ENCODE measurements around the gene WNT3.

Gene WNT3

GRCh38 chr17:46833840-46834208 lies 15.3 kb upstream of the WNT3 start:
- DNase-seq: no peak

- DNase-seq: no peak
Measured at GRCh38 chr17:46832945-46833839, 14.7 kb upstream of the WNT3 start.

DNA sequence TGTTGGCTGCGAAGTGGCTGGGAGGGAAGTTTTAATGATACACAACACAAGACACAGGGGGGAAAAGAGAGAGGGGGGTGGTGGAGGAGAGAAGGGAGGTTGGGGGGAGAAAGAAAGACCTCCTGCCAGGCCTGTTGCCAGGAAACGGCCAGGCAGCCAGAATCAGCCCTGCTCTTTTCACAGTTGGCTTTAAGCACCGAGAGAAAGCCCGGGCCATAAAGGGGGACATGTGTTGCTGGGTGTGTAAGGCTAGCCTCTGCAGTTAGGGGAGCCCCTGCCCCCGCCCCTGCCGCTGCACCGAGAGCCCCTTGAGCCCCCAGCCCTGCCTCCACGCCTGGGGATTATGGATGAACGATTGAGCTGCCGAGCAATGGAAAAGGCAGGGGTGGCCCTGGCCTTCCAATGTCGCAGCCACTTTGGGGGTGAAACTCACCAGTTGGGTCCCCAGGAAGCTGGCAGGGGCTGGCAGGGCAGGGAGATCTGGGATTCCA lies 13.9 kb upstream of the WNT3 start:
- DNase-seq: no peak

DNA sequence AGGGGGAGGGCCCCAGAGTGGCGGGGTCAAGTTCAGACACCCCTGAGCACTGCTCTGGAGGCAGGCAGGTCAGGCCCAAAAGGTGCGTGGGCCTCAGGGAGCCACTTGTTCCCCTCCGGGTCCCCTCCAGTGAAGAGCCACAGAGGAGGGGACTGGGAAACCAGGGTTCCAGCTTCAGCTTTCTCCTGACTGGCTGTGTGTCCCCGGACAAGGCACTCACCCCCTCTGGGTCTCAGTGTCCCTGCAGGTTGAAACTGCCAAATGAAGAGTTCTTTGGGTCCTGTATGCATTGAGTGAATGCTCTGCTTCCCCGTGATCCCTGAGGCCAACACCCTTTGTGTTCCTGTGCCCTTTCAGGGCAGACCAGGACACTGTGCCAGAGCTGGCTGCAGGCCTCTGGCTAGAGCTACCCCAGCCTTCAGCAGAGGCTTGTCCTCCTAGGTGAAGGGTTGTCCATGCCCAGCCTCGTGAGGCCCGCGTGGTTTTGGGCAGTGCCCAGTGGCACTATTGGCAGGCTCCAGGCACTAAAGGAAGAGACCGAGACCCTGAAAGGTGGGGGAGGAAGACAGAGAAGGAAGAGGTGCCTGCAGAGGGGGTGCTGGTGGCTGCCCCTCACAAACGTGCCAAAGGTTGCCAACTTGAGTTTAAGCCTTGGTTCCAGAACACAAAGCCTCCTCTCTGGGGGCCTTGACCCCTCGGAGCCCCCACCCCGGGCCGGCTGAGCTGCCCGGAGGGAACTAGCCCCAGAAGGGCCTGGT lies 13.3 kb upstream of the WNT3 start:
- DNase-seq: no peak

GRCh38 chr17:46827274-46827673 lies 8.8 kb upstream of the WNT3 start:
- DNase-seq: no peak

- no peak for DNase-seq
Measured at GRCh38 chr17:46826116-46826515, 7.6 kb upstream of the WNT3 start.

- no peak for DNase-seq
Measured at GRCh38 chr17:46823657-46824056, 5.2 kb upstream of the WNT3 start.

GRCh38 chr17:46822388-46822921 lies 4.0 kb upstream of the WNT3 start:
- DNase-seq: no peak

- no peak for DNase-seq
Measured at GRCh38 chr17:46821482-46822387, 3.2 kb upstream of the WNT3 start.

- DNase-seq: no peak
Measured at GRCh38 chr17:46820592-46821450, 2.3 kb upstream of the WNT3 start.

DNA sequence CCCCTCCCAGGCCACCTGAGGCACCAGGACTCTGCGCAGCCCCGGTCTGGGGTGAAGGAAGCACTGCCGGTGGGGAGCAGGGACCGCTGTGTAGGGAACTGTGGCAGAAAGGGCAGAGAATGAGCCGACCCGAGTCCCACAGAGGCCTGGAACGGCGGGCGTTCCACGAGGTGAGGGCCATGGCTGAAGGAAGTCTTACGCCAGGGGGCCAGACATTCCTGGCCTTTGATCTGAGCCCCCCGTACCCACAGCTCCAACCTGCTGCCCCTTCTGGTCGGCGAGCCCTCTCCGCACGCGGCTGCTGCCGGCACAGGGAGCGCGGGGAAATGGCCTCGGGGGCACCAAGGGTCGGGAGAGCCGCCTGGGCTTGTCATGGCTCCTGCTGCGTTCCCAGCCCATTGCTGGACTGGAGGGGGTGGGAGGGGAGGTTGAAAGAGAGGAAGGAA lies 1.4 kb upstream of the WNT3 start:
- no peak for DNase-seq

- no peak for DNase-seq
Measured at GRCh38 chr17:46818929-46819859, 702 bp upstream of the WNT3 start.

- DNase-seq: no peak
Measured at GRCh38 chr17:46817901-46818209, 637 bp downstream of the WNT3 start.

DNA sequence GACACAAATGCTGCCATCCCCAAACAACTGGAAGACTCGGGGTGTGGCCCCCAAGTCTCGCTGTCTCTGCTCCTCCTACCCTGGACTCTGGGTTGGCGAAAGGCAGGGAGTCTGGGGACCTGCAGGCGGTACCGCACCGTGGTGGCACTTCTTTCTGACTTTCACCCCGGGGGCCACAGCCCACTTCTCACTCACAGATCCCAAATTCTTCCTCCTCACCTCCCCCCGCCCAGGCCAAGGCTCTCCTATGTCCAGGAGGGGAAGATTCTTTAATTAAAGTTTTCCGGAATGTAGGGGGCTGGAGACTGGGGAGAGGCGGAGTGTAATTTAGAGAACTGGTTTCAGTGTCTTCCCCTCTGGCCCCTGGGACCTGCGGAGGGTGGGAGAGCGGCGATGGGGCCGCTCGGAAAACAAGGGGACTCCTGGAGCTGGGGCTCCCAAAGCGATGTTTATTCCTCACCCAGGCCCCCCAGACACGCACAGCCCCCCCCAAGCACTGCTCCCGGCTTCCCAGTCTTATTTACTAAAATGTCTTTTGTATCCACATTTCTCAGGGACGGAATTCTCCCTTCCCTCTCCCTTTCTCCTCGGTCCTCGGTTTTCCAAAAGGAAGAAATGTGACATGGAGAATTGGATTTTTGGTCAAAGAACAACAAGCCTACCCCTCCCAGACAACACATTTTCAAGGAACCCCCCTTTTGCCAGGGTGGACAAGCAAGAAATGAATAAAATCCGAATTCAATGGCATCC lies 1.2 kb downstream of the WNT3 start:
- DNase-seq: no peak

GRCh38 chr17:46815474-46816353 lies 2.8 kb downstream of the WNT3 start:
- DNase-seq: no peak

- DNase-seq: no peak
Measured at GRCh38 chr17:46814446-46814845, 4.0 kb downstream of the WNT3 start.

DNA sequence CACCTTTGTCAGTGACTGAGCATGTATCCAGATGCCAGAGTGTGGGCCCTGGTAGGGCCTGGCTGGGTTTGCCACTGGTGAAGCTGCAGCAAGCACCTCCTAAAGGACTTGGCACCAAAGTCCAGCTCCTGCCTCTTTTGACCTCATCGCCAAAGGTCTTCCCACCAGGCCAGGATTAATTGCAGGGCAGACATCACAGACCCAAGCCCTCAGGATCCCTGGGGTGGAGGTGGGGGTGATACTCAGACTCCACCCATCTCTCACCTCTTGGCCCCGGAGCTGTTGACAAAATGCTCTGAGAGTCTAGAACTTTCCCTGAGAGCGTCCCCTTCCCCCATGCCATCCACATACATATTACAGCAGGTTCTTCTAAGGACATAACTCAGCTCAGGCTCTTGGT lies 4.6 kb downstream of the WNT3 start:
- DNase-seq: no peak

- DNase-seq: no peak
Measured at GRCh38 chr17:46812624-46813318, 5.7 kb downstream of the WNT3 start.
